HG02938 (cell line): ENCODE measurements around the gene PALMD.

ENCODE experiments used
- ATAC-seq: cut with Tn5 transposase; IDR thresholded peaks from one replicate; pipeline ENCODE4 v1.9.1; 2021; ENCODE audit warnings: mild to moderate bottlenecking, moderate library complexity; ENCODE audit not compliant: unreplicated experiment

Gene PALMD

GRCh38 chr1:99634971-99635624, 10.8 kb upstream of the PALMD start:
- ATAC-seq, result no peak

DNA sequence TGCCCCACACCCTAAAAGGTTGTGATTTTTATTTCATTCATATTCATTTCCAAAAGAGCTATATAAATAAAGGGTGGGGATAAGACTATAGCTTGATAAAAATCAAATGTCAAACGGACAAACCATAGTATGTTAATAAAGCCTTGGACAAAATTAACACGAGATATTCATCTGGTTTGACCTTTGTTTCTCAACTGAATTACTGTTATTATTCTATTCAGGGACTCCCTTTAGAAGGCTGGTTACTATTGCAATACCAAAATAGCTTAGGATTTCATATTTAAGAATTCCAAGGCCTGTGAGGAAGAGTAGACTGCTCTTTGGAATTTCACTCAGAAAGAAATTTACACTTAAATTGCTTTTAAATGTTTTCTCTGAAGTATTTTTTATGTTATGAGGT, 10.2 kb upstream of the PALMD start:
- ATAC-seq, result no peak

DNA sequence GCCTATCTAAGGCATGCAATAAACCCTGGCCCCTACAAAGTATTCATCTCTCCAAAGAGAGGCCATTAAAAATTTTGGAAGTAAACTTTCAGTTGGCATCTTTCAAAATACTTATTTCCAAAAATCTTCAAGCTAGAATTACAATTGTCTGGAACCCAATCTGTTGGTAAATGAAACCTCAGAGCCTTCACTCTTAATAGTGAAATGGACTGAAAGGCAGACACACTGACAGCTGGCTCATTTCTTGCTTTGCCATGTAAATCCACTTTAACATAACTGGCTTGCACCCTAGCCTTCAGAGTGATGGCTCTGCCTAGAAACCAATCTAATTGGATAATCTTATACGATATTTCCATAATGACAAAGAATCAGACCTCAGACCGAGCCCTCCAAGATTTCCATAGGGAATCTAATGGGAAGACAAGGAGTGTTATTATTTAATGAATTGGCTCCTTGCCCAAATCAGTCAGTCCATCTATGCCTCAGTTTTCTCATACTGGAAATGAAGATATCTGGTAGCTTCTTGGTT, 9.2 kb upstream of the PALMD start:
- no peak for ATAC-seq

DNA sequence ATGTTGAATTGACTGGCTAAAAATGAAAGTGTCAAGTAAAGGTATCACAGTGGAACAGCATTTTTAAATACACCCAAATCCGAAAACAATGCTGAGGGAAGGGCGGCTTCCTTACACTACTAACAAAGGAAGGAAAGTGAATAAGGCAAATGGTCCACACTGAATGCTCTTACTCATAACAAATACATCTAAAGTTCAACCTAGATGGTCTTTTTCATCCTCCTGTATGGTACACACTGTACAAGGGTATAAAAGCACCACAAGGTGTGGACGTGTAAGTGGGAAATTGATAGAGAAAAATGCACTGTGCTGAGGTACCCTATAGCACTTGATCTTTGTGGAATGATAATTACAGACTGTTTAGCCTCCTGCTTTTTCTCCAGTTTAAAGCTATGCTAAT, 7.1 kb upstream of the PALMD start:
- no peak for ATAC-seq

DNA sequence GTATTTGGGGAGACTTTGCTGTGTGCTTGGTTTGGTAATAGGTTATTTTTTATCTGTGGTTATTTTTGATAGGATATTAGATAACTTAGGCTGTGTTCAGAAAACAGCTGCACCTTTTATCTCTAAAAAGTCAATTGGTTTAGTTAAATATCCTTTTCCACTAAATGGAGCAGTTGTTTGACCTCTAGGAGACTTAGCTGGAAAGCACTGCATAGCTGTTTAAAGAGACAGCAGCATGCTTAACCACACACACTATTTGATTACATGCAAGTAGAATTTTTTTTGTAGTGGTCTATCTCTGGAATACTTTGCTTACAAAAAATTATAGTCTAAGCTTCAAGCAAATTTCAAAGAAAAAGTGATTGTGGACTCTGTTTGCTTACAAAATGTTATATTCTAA, 6.5 kb upstream of the PALMD start:
- ATAC-seq, result no peak

- ATAC-seq, result no peak
These were observed 6.0 kb upstream of the PALMD start for GRCh38 chr1:99639945-99640344.

DNA sequence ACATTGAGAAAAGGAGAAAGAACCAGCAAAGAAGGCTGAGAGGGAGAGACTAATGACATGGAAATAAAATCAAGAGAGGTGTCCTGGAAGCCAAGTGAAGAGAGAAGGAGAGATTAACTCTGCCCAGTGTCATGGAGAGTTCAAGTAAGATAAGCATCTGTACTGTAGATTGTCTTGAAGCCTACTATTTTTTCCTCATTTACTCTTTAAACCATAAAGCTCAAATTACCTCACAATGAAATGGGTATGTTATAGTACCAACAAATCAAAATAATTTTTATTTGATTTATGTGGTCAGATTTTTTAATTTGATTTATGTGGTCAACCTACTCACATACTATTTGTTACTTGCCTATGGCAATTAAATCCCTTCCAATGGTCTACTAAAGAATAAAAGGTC, 5.2 kb upstream of the PALMD start:
- no peak for ATAC-seq

- ATAC-seq, result no peak
These were observed 4.4 kb upstream of the PALMD start for GRCh38 chr1:99641558-99641957.

DNA sequence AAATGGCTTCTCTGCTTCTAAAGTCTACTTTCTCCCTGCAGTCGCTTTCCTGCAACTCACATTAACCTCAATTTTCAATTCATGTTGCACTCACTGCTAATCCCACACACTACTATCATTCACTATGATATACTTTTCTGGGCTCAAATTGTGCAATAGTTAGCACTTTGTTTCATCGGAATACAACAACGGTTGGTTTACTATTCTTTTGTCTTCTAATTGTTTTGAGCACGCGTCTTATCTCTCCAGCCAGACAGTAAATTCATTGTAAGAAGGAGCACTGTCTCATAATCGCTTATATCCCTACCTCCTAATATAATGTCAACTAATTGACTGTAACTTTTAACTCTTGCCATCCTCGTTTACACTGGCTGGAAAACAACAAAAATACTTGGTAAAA, 3.9 kb upstream of the PALMD start:
- no peak for ATAC-seq

DNA sequence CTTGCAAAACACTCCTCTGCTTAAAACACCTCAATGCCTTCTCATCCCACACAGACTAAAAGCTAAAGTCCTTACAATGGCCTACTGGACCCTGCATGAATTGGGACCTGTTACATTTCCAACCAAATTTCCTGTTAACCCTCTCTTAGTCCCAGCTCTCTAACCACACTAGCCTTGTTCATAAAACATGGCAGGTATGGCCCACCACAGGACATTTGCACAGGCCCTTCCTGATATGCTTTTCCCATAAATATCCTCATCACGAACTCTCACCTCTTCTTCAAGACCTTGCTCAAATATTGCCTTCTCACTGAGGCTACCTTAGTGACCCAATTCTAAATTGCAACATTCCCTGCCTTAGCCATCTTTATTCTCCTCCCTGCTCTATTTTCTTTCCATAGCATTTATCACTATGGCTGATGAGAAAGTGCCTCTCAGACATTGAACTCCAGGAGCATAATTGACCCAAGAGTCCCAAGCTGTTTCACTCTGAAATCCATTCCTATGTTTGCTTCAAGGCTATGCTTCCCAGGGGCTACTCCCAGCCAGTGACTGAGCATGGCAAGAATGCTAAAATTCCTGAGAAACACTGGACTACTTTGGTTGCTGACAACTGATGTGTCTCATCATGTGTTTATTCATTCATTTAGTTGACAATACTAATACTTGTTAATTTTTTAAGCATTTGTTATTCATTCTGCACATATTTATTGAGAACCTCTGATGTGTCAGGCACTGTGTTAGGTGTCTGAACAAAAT, 2.7 kb upstream of the PALMD start:
- no peak for ATAC-seq

- ATAC-seq, result no peak
These were observed 1.5 kb upstream of the PALMD start for GRCh38 chr1:99644279-99645004.

DNA sequence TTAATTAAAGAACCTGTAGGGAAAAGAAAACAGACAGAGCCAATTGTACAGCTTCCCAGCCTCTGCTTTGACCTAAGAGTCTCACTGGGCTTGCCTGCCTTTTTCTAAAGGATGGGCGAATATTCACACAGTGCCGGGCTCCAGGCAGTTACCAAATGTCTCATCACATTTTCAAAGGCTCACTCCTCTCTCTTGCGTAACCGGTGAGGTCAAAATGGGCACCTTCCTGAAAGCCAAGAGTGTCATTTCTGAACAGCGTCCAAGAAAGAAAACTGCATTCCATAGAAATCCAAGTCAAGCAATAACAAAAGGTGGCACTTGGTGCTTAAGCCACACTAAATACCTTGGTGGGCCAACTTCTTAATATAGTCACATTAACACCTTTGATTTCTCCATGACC, 710 bp upstream of the PALMD start:
- ATAC-seq, result no peak

DNA sequence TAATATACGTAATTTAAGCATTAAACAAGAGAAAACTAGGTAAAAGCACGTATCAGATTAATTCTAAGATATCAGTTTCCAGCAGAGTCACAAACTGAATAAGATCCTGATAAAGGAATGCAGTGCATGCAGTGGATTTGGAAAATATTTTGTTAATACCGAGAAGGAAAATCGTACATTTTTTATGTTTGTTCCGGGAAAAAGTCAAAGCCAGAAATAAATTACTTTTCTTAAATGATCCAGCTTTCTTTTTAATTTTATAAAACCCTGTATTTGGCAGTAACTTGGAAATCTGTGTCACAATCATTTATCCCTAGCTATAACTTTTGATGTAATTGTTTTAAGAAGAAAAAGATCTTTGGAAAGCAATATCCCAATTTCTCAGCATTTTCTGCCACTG, 955 bp downstream of the PALMD start:
- ATAC-seq, result no peak

GRCh38 chr1:99647490-99647889, 1.6 kb downstream of the PALMD start:
- no peak for ATAC-seq

DNA sequence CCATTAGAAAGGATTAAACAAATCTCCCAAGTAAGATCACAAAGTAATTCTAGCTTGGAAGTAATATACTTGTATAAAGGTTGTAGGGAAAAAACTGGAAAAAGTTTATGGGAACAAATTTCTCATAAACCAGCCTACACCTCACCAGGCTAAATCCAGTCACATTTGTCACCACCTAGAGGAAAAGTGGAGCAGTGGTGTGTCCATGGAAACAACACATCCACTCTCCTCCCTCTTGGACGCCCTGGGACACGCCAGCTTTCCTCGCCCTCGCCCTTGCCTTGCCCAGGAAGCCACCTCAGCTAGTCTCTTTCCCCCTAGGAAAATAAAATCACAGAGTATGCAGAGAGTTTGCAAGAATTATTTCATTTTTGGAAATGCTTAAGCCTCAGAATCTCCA, 2.2 kb downstream of the PALMD start:
- no peak for ATAC-seq

- no peak for ATAC-seq
These were observed 4.1 kb downstream of the PALMD start for GRCh38 chr1:99650030-99650429.

GRCh38 chr1:99650773-99651437, 5.0 kb downstream of the PALMD start:
- ATAC-seq, result no peak

- no peak for ATAC-seq
These were observed 7.0 kb downstream of the PALMD start for GRCh38 chr1:99652881-99653281.

- ATAC-seq, result no peak
These were observed 9.5 kb downstream of the PALMD start for GRCh38 chr1:99655376-99655775.

- ATAC-seq, result no peak
These were observed 10.8 kb downstream of the PALMD start for GRCh38 chr1:99656701-99657100.
